Mucosa of rectum (tissue), 2 donors: Measurements from ENCODE around the gene NEUROD4.

Experiments
- H3K27ac ChIP-seq, 2 donors: one replicate each; pipeline ENCODE4 v1.7.0; 2013; ENCODE audit warnings: inconsistent platforms in 2 of 2, low read depth in 2 of 2, low read length in 2 of 2
- H3K27me3 ChIP-seq, 2 donors: one replicate each; pipeline ENCODE4 v1.7.0; 2013; ENCODE audit warnings: low read length in 2 of 2; ENCODE audit not compliant: control insufficient read depth in 2 of 2, insufficient read depth in 2 of 2
- H3K36me3 ChIP-seq, 2 donors: one replicate each; pipeline ENCODE4 v1.7.0; 2013; ENCODE audit warnings: low read length in 2 of 2; ENCODE audit not compliant: control insufficient read depth in 2 of 2, insufficient read depth in 2 of 2
- H3K4me1 ChIP-seq, 2 donors: one replicate each; pipeline ENCODE4 v1.7.0; 2013; ENCODE audit warnings: low read length in 2 of 2, mild to moderate bottlenecking in 1 of 2; ENCODE audit not compliant: control insufficient read depth in 2 of 2, insufficient read depth in 2 of 2
- H3K4me3 ChIP-seq, 2 donors: one replicate each; pipeline ENCODE4 v1.7.0; 2013; ENCODE audit warnings: low read length in 2 of 2
- H3K9ac ChIP-seq, 2 donors: one replicate each; pipeline ENCODE4 v1.7.0; 2013; ENCODE audit warnings: low read length in 2 of 2, low read depth in 1 of 2, mild to moderate bottlenecking in 1 of 2
- H3K9me3 ChIP-seq, 2 donors: one replicate each; pipeline ENCODE4 v1.7.0; 2013; ENCODE audit warnings: low read length in 2 of 2; ENCODE audit not compliant: control insufficient read depth in 2 of 2
- donor health status: healthy.
- donor health status: Normal muscosa, but diverticular disease.

The NEUROD4 gene

GRCh38 chr12:55074806-55075205 lies 55.0 kb downstream of the NEUROD4 start:
- no peaks in the 10 kb centered on the region for H3K27me3 ChIP-seq
- no peaks in the 10 kb centered on the region for H3K36me3 ChIP-seq
- no peaks in the 10 kb centered on the region for H3K4me1 ChIP-seq
- H3K9me3 ChIP-seq = no peaks in the 10 kb centered on the region
- H3K27ac ChIP-seq = no peak overlapping the region
- no peak overlapping the region for H3K9ac ChIP-seq
- H3K4me3 ChIP-seq = no peak overlapping the region
